Suppressor macrophage (primary cell): Measurements from ENCODE around the gene PDZD2.

Experiments
- DNase-seq, 4 experiments: peaks; one replicate each; pipeline ENCODE4 v3.0.0-alpha.2; 2020 to 2022

The PDZD2 gene

DNA sequence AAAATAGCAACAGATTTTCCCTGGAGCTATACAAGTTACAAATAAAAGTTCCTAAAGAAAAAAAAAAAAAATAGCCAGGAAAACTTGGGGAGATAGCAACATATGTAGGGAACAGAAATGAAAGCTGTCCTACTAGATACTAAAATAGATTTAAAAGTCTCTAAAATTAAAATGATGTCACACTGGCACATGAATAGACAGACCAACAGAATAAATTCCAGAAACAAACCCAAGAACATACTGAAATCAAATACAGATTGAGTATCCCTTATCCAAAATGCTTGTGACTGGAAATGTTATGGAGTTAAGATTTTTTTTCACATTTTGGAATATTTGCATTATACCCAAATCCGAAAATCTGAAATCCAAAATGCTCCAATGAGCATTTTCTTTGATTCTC, 511.4 kb downstream of the PDZD2 start:
- no peak for DNase-seq

DNA sequence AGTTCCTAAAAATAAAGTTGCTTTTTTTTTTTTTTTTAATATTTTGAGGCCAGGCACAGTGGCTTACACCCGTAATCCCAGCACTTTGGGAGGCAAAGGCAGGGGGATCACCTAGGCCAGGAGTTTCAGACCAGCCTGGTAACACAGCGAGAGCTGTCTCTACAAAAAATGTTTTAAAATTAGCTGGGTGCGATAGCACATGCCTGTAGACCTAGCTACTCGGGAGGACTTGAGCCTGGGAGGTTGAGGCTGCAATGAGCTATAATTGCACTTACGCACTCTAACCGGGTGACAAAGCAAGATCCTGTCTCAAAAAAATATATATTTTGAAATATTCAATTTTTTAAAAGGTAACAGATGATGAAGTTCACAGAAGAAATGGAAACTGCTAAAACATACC, 512.3 kb downstream of the PDZD2 start:
- no peak for DNase-seq

DNA sequence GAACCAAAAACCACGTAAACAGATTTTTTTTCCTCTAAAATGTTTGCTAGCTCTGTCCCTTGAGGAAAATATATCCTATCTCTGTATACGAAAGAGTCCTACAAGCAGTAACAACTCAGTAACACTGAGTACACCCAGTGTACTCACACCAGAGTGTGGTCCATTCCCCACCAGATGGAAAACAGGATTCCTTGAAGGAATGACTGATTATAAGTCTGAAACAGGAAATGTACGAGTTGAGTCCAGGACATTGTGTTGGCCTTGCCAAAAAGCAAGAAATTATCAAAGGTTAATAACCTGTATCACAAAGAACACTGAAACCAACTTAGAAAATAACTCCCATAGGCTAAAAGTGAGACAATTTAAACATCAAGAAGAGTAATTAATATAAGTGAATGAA, 514.8 kb downstream of the PDZD2 start:
- no peak for DNase-seq

DNA sequence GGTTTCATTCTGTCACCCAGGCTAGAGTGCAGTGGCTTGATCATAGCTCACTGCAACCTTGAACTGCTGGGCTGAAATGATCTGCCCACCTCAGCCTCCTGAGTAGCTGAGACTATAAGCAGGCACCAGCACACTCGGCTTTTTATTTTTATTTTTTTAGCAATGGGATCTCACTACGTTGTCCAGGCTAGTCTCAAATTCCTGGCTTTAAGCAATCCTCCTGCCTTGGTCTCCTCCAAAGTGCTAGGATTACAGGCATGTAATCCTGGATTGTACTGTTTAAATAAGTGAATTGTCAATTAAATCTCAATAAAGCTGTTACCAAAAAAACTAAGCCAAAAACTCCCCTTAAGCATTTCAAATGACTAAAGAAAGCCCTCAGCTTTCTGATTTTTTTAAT, 516.3 kb downstream of the PDZD2 start:
- no peak for DNase-seq

DNA sequence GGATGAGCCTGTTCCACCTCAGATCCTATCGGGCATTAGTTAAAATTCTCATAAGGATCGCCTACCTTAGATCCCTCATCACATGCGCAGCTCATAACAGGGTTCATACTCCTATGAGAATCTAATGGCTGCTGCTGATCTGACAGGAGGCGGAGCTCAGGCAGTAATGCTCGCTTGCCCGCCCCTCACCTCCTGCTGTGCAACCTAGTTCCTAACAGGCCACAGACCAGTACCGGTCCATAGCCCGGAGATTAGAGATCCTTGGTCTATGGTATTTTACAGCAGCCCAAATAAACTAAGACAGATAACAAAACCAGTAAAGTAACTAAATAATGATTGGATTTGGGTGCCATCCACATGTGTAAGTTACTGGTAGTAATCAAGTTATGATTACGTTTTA, 517.7 kb downstream of the PDZD2 start:
- DNase-seq = no peak

DNA sequence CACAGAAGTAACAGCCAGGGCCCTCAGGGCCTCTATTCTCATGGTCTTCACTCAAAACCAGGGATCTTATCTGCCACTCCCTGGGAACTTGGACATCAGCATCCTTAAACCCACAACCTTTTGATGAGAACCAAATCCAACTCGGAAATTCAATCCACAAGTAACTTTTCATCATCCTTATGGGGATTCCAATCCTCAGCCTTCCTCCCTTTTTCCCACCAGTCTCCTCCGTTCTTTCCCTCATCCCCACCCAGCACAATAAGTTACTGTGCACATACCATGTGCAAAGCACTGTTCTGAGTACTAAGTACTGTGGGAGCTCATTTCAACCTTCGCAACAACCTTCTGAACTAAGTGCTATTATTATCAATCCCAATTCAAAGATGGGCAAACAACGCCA, 518.1 kb downstream of the PDZD2 start:
- no peak for DNase-seq

DNA sequence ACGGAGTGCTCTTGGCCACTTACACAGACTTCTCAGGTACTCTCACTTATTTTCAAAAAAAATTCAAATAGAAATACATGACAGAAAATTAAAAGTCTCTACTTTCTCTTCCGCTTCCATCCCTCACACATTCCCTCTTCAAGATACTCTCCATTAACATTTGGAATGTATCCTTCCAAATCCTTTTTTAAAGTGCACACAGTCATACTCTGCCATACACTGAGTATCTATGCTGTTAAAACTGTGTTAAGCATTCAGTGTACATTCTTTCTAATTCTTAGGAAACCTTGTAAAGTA, 519.7 kb downstream of the PDZD2 start:
- DNase-seq = no peak

DNA sequence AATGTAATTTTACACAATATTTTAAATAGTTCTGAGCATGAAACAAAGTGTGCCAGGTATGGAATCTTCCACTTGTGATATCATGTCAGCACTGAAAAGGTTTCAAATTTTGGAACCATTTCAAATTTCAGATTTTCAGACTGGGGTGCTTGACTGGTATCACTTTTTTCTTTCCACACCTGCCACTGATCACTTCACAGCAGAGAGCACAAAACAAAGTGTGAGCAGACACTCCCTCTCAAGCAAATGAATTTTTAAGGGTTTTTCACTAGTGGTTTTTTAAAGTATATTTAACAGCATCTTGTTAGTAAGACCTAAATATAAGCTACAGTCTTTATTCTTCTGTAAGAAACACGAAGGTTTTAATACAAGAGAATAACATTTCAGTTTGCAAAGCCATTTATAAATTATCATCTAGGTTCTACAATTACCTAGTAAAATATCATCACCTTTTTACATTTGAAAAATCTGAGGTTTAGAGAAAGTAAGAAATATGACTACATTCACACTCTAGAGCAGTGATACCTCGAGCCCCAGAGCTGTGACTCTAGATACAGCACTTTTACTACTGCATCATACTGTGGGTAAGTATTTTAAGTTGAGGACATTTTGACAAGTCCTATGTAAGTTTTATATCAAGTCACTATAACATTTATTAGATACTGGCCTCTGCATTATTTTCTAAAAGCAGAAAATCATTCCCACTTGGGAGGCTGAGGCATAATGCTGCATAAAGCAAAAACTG, 520.6 kb downstream of the PDZD2 start:
- DNase-seq = no peak

DNA sequence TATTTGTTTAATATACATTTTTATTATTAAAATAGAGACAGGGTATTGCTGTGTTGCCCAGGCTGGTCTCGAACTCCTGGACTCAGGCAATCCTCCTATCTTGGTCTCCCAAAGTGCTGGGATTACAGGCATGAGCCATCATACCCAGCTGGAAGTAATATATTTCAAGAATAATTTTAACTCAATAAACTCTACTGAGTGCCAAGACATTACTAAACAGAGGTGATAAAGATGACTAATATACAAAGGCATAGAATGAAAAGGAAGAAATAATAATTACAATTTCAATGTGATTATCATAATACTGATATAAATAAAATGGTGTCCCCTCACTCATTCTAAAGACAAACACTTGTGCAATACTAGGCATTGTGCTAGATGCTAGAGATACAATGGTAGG, 521.3 kb downstream of the PDZD2 start:
- DNase-seq = no peak
